GM15510 (cell line): ENCODE results near the gene RAB40A.

Experiments used
- POLR2A ChIP-seq: IDR thresholded peaks from 3 replicates; pipeline ENCODE4 v1.6.1; 2011; ENCODE audit warnings: borderline replicate concordance; ENCODE audit not compliant: insufficient read length; ENCODE audit errors: extremely low read depth

The RAB40A gene, protein sequence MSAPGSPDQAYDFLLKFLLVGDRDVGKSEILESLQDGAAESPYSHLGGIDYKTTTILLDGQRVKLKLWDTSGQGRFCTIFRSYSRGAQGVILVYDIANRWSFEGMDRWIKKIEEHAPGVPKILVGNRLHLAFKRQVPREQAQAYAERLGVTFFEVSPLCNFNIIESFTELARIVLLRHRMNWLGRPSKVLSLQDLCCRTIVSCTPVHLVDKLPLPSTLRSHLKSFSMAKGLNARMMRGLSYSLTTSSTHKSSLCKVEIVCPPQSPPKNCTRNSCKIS

DNA sequence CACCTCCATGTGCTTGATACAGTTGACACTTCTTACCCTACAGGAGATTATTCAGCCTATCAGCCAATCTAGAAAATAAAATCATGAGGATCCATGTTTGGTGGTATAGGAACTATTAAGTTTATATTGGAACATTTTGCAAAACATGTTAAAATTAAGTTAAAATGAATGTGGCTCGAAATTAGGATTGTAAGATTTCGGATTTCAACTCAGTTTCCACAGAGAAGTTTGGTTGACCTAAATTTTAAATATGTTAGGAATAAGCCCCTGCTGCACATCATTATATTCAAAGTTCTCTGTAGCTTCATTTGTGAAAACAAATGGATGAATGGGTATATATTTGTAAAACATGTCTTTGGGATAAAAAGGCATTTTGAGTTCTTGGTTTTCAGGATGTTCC is at the start of gene RAB40A:
Gene RAB40A (minus strand): TSS at position 101 of the 400 bp plus-strand sequence. CDS start 18,733 bp downstream, outside the sequence.
- no peak for TF ChIP-seq POLR2A

DNA sequence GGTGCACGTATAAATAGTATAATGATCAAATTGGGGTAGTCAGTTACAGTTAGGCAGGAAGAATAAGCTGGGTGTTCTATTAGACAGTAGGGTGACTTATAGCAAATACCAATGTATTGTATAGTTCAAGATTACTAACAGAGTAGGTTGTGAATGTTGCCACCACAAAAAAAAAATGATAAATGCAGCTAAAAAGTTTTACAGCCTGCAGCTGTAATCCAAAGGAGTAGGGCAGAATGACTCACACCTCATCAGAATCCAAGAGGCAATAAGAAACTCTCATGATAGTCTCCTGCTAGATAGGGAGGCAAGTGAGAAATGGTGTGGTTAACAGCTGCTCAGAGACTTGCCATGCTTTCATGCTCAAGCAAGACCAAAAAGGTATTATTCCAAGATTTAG is 46.5 kb upstream of the RAB40A start:
- TF ChIP-seq POLR2A: no peak

DNA sequence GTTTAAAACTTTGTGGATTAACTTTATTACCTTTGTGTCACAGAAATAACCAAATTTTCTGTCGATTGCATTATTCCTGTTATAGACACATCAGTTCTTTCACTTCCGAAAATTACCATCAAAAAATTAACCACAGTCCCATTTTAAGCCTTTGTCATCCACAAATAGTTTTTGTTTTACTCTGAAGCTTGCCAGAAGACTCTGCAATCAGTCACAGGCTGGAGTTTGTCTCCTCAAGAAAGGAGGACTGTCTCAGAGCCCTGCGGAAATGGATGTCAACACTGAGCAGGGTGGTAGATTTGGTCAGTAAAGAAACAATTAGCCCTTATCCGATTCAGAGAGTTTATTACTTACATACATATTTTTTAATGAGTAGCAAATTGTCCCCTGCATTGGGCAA is 45.9 kb upstream of the RAB40A start:
- no peak for TF ChIP-seq POLR2A

DNA sequence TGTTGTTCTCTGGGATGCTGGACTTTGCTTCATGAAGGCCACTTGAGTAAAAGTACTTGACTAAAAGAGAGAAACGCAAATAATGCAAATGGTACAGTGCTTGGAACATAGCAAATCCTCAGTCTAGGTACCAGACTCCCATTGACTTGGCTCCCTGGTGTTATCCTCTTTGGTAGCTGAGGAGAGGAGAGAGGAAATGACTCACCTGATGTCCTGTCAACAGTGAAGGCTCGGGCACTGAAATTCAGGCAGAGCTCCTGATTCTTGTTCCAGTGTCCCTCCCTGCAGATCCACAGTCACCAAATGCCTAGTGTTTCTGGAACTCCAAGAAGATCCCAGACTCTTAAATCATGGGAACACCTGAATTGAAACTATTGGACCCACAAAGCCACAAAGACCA is 43.5 kb upstream of the RAB40A start:
- no peak for TF ChIP-seq POLR2A

DNA sequence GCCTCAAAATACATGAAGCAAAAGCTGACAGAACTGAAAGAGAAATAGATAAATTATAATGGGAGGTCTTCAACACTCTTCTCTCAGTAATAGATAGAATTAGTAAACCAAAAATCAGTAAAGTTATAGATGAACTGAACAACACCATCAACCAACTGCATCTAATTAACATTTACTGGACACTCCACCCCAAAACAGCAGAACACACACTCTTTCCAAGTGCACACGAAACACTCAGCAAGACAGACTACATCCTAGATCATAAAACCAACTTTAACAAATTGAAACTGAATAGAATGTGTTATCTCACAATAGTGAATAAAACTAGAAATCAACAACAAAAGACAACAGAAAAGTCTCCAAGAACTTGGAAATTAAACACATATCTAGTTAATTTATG is 41.0 kb upstream of the RAB40A start:
- no peak for TF ChIP-seq POLR2A

DNA sequence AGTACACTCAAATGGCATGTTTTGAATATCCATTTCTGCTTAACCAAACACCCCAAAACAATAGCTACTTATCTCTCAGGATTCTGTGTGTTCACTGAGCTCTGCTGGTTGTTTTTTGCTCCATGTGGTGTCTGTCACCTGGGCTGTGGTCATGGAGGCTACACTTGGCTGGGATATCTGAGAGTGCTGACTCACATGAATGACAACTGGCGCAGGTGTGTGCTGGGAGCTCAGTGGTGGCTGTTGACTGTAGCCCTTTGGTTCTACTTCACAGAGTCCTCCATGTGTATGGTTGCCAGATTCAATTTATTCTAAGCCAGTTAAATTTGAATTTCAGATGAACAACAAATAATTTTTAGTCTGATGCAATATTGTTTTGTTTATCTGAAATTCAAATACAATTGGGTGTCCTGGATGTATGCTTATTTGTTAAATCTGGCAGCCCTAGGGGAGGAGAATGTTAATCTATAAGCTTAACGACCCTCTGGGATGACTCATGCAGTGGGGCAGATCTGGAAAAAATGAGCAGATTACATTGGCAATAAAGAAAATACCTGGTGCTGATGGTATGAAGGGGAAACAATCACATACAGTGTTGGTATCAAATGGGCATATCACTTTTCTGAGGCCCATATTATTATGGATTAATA is 37.8 kb upstream of the RAB40A start:
- TF ChIP-seq POLR2A: no peak

DNA sequence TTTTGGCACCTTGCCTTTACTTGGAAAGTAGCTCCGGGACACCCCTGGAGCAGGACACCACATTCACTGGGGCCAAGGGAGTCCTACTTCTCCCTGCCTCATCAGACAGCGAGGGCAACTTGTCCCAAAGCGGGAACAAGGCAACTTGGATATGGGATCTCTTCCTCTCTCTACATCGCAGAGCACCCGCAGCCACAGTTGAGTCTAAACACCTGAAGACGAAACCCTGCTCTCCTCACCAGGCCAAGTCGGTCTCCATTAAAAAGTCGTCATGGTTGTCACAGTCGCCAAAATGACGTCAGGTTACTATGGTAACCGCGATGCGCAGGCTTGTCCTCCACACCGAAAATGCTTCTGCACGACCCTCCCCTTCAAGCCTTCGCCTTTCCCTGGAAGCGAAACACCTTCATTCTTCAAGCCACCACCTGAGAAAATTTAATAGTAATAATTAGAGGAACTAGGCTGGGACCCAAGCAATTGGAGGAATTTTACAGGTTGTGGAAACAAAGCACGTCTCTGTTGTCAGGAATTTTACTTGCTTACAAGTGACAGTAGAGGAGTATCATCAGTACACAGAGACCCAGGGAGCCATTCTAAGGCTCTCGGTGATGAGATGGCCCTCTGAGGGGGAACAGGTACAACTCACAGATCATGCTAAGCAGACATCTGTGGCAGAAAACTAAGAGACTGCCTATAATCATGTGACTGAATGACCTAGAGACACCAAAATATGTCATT is 35.6 kb upstream of the RAB40A start:
- TF ChIP-seq POLR2A: peak; percentile 34

DNA sequence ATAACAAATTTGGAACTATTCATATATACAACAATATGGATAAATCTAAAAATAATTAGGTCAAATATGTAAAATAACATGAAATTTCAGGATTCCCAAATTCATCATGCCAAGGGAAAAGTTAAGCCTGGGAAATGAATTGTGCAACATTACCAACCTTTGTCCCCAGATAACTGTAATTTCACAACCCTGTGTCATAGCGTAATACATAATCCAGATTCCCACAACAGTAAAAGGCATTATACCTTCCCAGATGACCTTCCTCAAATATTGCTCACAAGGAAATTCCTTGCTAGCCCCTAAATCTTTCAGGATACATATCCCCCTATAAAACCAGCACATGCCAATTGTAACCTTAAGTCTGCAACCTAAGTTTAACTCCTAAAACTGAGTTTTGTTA is 32.9 kb upstream of the RAB40A start:
- no peak for TF ChIP-seq POLR2A

DNA sequence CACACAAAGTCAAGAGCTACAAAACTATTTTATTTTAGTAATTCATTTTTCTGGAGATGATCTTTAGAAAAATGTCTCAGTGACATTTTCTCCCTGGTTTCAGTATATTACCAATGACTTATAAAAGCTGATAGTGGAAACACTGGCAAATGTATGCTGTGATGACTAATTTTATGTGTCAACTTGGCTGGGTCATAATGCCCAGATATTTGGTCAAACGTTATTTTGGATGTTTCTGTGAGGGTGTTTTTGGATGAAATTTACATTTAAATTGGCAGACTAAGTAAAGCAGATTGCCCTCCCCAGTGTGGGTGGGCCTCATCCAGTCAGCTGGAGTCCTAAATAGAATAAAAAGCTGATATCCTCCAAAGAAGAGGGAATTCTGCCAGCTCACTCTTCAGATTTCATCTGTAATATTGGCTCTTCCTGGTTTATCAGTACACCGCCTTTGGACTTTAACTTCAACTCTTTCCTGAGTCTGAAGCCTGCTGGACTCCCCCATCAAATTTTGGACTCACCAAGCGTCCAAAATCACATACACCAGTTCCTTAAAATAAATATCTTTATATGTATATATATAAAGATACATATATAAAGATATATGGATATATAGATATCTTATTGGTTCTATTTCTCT is 31.2 kb upstream of the RAB40A start:
- no peak for TF ChIP-seq POLR2A

DNA sequence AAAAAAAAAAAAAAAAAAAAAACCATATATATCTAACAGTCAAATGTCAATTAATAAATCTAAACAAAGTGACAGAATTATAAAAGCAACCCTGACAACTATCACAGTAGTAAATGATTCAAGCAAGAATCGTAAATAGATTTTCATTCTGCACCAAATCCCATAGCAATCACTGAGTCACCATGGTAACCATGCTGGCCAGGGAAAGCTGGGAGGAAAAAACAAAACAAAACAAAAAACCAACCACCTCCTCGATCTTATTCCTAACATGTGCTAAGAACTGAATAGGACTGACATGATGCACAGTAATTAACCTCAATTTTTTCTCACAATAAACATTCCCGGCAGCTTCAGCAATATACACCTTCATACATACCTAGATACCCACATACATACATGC is 30.6 kb upstream of the RAB40A start:
- no peak for TF ChIP-seq POLR2A

DNA sequence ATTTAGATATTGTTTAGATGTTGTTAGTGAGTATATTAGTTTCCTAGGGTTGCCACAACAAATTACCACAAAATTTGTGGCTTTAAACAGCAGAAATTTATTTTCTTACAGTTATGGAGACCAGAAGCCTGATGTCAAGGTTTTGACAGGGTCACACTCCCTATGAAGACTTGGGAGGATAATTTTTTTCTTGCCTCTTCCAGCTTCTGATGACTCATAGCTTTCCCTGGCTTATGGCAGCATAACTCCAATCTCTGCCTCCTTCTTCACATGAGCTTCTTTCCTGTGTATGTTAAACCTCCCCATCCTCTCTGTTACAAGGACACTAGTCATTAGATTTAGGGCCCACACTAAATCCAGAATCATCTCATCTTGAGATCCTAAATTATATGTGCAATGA is 20.9 kb upstream of the RAB40A start:
- TF ChIP-seq POLR2A: no peak

DNA sequence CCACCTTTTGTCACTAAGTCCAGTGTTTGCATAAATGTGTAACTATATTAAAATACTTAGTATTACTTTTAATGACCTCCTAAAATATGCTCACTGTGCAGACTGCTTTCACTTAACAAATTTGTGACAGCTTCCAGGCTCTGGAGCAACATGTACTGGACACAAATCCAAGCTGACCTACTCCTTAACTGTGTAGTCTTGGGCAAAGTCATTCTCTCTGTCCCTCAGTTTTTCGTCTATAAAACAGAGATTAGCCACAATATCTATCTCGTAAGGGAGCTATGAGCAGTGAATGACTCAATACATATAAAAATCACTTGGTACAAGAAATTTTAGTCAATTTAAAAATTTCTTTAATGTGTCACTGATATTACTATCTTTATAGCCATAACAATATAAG is 20.4 kb upstream of the RAB40A start:
- no peak for TF ChIP-seq POLR2A

DNA sequence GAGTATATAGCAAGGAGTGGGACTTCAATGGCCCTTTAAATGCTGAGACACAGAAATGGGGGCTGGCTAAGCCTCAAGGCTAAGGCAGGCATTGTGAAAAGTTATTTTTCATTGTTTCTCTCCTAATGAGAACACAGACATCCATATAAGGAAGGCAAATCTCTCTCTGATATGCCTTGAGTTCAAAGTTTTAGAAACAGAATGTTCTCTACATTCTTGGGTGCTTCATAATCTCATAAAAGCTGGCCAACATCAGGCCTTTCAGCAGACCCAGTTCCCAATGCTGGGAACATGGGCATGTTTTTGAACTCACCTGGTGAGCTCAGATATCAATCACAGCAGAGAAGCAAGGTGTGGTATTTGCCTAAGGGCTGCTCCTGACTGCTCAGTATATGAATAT is 19.4 kb upstream of the RAB40A start:
- TF ChIP-seq POLR2A: no peak

DNA sequence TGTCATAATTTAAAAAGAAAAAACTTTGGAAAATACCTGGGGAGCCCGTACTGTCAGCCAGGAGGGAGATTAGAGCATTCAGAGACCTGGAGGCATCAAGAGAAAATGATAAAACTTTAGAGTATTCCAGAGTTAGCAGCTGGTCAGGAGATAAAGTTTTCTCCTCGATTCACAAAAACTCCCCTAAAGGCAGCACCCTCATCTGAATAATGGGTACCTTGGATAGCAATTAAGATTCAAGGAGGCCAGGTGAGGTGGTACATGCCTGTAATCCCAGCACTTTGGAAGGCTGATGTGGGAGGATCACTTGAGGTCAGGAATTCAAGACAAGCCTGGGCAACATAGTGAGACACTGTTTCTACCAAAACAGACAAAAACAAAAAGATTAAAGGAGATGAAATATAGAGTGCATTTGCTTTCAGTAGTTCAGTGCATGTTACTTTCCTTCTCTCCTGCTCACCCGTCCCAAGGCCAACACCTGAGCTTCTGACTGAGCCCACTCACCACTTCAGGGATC is 18.6 kb upstream of the RAB40A start:
- TF ChIP-seq POLR2A: no peak

DNA sequence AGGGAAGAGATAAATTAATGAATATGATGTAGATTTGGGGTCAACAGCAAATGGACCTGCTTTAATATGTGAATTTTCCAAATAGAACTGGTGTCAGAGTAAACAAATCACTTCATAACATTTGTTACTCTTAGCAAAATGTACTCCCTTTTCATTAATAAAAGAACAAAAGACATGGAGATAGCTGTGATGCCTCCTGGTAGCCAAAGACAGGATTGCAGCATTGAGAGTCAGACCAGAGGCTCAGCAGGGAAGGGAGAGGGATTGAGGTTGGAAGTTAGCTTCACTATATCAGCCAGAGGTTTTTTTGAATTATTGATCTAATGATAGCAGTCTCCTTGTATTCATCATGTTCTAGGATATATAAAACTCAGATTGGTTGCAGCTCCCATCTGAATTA is 17.4 kb upstream of the RAB40A start:
- TF ChIP-seq POLR2A: no peak
